Kidney epithelial cell (primary cell): ENCODE data around the gene WFIKKN1. TPM values are rescaled to one million over a fixed set of nuclear protein-coding genes. Genes with fewer than 3 reads are reported as not detected.
A peak's percentile ranks its signal among the peaks of the same experiment; 100 is the strongest.

Experiments used
- DNase-seq: peaks from one replicate; pipeline ENCODE4 v3.0.0-alpha.2; 2010; ENCODE audit warnings: low read depth
- H3K27me3 ChIP-seq: 2 replicates; pipeline ENCODE4 v1.6.0; 2011; ENCODE audit warnings: low read length; ENCODE audit not compliant: control insufficient read depth, insufficient read depth
- H3K36me3 ChIP-seq: 2 replicates; pipeline ENCODE4 v1.5.1; 2011; ENCODE audit warnings: low read length; ENCODE audit not compliant: control insufficient read depth, insufficient read depth
- H3K4me3 ChIP-seq: 2 replicates; pipeline ENCODE4 v1.5.1; 2011; ENCODE audit warnings: low read depth, mild to moderate bottlenecking, control low read depth, low read length
- total RNA-seq: library from RNA; depleted of rRNA; stranded (reverse); fragments of >200 nt; gene quantifications from 2 replicates; pipeline ENCODE4 v1.2.3, GENCODE V29; 2015
- TF ChIP-seq, protein P1 (sequence below): IDR thresholded peaks from 2 replicates; pipeline ENCODE4 v1.5.1; 2011; ENCODE audit warnings: mild to moderate bottlenecking, moderate library complexity, low read length, control low read depth, inconsistent platforms; ENCODE audit not compliant: insufficient read depth, poor library complexity, severe bottlenecking

WFIKKN1 gene
- total RNA-seq, 1 donor from 2014 or later: 0.08 TPM

DNA sequence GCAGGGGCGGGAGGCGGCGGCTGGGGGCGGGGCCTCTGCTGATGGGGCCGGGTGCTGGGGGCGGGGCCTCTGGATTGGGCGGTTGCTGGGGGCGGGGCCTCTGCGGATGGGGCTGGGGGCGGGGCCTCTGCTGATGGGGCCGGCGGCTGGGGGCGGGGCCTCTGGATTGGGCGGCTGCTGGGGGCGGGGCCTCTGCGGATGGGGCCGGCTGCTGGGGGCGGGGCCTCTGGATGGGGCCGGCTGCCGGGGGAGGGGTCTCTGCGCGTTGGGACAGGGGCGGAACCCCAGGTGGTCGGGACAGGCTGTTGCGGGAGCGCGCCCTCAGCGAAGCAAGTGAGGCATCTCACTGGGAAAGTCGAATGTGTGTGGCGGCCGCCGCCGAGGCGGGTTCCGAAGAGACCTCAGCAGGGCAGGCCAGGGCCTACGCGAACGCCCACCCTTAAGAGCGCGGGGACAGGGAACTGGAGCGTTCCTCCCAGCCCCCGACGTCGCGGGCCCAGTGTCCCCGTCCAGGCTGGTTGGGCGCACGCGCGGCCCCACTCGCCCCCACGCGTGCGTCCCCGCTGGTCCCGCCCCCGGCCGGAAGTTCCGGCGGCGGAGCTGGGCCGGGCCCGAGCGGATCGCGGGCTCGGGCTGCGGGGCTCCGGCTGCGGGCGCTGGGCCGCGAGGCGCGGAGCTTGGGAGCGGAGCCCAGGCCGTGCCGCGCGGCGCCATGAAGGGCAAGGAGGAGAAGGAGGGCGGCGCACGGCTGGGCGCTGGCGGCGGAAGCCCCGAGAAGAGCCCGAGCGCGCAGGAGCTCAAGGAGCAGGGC lies 49.2 kb downstream of the WFIKKN1 start, which contains the start of gene STUB1:
Gene STUB1 (plus strand): TSS at position 597 of the 811 bp plus-strand sequence. CDS start 116 bp downstream, at position 713.
- Histone ChIP-seq H3K4me3 (peak within 1 kb of the TSS; percentile 77), H3K36me3 (peaks cover 1% of the 10 kb centered on the region), H3K27me3 (peaks cover 21% of the 10 kb centered on the region)
- TF ChIP-seq, protein P1, sequence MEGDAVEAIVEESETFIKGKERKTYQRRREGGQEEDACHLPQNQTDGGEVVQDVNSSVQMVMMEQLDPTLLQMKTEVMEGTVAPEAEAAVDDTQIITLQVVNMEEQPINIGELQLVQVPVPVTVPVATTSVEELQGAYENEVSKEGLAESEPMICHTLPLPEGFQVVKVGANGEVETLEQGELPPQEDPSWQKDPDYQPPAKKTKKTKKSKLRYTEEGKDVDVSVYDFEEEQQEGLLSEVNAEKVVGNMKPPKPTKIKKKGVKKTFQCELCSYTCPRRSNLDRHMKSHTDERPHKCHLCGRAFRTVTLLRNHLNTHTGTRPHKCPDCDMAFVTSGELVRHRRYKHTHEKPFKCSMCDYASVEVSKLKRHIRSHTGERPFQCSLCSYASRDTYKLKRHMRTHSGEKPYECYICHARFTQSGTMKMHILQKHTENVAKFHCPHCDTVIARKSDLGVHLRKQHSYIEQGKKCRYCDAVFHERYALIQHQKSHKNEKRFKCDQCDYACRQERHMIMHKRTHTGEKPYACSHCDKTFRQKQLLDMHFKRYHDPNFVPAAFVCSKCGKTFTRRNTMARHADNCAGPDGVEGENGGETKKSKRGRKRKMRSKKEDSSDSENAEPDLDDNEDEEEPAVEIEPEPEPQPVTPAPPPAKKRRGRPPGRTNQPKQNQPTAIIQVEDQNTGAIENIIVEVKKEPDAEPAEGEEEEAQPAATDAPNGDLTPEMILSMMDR: no peak
- peak; percentile 28 for DNase-seq

DNA sequence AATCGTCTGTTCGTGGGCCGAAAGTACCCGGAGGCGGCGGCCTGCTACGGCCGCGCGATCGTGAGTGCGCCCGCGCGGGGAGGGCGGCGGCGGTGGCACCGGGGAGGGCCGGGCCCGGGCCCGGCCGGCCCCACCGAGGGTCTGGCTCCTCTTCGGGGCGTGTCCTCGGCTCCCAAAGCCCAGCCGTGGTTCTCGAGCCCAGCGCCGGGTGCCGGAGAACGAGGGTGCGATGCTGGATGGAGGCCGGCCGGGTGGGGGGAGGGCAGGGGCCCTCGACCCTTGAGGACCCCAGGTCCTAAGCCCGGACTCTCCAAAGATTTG lies 49.8 kb downstream of the WFIKKN1 start:
- Histone ChIP-seq H3K36me3 (peaks cover 1% of the 10 kb centered on the region), H3K4me3 (peak overlapping the region; percentile 77), H3K27me3 (peaks cover 19% of the 10 kb centered on the region)
- DNase-seq: no peak
- TF ChIP-seq, protein P1: no peak

DNA sequence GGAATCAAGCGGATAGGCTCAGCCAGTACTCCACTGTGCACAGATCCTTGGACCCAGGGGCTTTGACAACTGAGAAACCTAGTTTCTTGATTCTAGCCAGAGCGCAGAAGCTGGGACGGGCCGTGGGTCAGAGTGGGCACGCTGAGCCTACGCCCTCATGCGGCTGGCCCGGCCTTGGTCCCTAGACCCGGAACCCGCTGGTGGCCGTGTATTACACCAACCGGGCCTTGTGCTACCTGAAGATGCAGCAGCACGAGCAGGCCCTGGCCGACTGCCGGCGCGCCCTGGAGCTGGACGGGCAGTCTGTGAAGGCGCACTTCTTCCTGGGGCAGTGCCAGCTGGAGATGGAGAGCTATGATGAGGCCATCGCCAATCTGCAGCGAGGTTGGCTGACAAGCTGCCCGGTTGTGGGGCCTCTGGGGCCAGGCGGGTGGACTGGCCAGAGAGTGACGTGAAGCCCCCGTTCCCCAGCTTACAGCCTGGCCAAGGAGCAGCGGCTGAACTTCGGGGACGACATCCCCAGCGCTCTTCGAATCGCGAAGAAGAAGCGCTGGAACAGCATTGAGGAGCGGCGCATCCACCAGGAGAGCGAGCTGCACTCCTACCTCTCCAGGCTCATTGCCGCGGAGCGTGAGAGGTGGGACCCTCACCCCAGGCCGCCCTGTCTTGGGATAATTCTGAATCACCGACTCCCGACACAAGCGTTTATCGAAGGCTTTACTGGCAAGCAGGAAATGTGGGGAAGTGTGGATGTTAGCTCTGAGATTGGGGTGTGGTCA lies 50.4 kb downstream of the WFIKKN1 start:
- TF ChIP-seq, protein P1: no peak
- peaks cover 16% of the 10 kb centered on the region for H3K27me3 ChIP-seq
- DNase-seq: no peak
- H3K36me3 ChIP-seq: peaks cover 1% of the 10 kb centered on the region
- H3K4me3 ChIP-seq: peak overlapping the region; percentile 77

DNA sequence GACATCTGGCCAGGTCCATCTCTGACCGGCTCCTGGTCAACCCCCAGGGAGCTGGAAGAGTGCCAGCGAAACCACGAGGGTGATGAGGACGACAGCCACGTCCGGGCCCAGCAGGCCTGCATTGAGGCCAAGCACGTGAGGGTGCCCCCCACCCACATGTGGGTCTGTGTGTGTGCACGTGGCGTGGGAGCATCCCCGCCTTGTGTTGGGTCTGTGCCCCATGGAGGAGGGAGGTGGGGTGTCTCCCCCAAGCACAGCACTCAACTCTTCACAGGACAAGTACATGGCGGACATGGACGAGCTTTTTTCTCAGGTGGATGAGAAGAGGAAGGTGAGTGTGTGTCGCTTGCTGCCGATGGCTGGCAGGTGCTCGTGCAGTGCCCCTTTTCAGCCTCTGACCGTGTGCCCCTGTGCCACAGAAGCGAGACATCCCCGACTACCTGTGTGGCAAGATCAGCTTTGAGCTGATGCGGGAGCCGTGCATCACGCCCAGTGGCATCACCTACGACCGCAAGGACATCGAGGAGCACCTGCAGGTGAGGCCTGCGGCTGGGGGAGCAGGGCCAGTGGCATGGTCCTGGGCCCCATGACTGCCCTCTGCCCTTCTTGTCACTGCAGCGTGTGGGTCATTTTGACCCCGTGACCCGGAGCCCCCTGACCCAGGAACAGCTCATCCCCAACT lies 51.1 kb downstream of the WFIKKN1 start:
- no peak overlapping the region for H3K4me3 ChIP-seq
- H3K36me3 ChIP-seq: peaks cover 1% of the 10 kb centered on the region
- TF ChIP-seq, protein P1: no peak
- H3K27me3 ChIP-seq: peaks cover 11% of the 10 kb centered on the region
- no peak for DNase-seq

DNA sequence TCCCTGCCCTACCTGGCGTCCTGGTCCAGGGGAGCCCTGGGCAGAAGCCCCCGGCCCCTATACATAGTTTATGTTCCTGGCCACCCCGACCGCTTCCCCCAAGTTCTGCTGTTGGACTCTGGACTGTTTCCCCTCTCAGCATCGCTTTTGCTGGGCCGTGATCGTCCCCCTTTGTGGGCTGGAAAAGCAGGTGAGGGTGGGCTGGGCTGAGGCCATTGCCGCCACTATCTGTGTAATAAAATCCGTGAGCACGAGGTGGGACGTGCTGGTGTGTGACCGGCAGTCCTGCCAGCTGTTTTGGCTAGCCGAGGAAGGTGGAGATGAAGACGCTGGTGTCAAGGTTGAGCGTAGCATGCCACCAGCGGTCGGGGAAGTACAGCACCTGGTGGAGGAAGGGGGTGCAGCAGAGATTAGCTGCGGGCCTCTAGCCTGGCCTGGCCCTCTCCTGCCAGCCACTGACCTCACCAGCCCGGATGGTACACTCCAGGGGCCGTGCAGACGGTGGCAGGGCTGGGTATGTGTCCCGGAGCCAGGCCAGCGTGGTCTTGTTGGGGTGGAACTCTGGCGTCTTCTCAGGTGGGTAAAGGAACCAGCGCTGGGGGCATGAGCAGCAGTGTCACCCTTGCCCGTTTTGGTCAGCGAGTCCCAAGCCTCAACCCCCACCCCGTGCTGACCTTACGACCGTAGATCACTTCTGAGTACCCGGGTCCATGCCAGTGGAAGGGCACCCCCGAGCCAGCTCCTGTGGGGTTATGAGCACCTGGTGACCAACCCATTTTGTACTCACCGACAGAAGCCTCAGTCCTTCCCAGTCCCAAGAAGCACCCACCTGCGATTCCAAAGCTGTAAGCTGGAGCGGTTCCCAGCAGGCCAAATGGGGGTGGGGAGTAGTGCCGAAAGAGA lies 52.0 kb downstream of the WFIKKN1 start:
- peak overlapping the region; percentile 81 for H3K4me3 ChIP-seq
- TF ChIP-seq, protein P1: no peak
- peaks cover 2% of the 10 kb centered on the region for H3K27me3 ChIP-seq
- peaks cover 1% of the 10 kb centered on the region for H3K36me3 ChIP-seq
- DNase-seq: no peak
